HepG2 (cell line): ENCODE data around the gene FZD4. TPM values are rescaled to one million over a fixed set of nuclear protein-coding genes. Genes with fewer than 3 reads are reported as not detected.
A peak's percentile ranks its signal among the peaks of the same experiment; 100 is the strongest.

Experiments used
- ATM ChIP-seq: fragments of 450-650 bp; IDR thresholded peaks from 2 replicates; pipeline ENCODE4 v1.7.1; 2017; ENCODE audit warnings: mild to moderate bottlenecking, borderline replicate concordance
- BCLAF1 ChIP-seq: fragments of 450-650 bp; IDR thresholded peaks from 2 replicates; pipeline ENCODE4 v1.6.1; 2017; ENCODE audit warnings: mild to moderate bottlenecking
- GPN1 ChIP-seq: sonication (generic); formaldehyde crosslinking; IDR thresholded peaks from 2 replicates; pipeline ENCODE4 v1.5.1; 2020; ENCODE audit warnings: missing genetic modification reagents, borderline replicate concordance
- IKZF5 ChIP-seq: IDR thresholded peaks from 2 replicates; pipeline ENCODE4 v1.6.1; 2018; ENCODE audit warnings: missing genetic modification reagents, mild to moderate bottlenecking, missing compliant biosample characterization
- JARID2 ChIP-seq: sonication (generic); formaldehyde crosslinking; IDR thresholded peaks from 2 replicates; pipeline ENCODE4 v1.8.1; 2023; ENCODE audit warnings: missing genetic modification reagents, inconsistent platforms; ENCODE audit not compliant: insufficient replicate concordance
- MAFF ChIP-seq: IDR thresholded peaks from 2 replicates; pipeline ENCODE4 v1.6.1; 2011; ENCODE audit warnings: low read depth, low read length, improper control_type of control experiment
- MTA3 ChIP-seq: sonication (generic); formaldehyde crosslinking; IDR thresholded peaks from 2 replicates; pipeline ENCODE4 v1.4.0; 2020; ENCODE audit warnings: missing genetic modification reagents
- MXD3 ChIP-seq: IDR thresholded peaks from 2 replicates; pipeline ENCODE4 v1.6.1; 2016; ENCODE audit warnings: mild to moderate bottlenecking, missing biosample characterization, missing genetic modification reagents
- MZF1 ChIP-seq: sonication (generic); formaldehyde crosslinking; IDR thresholded peaks from 2 replicates; pipeline ENCODE4 v1.8.1; 2023; ENCODE audit warnings: mild to moderate bottlenecking, missing genetic modification reagents, borderline replicate concordance
- NFE2 ChIP-seq: sonication (generic); formaldehyde crosslinking; IDR thresholded peaks from 2 replicates; pipeline ENCODE4 v1.4.0; 2020; ENCODE audit warnings: missing genetic modification reagents
- PRDM10 ChIP-seq: sonication (generic); formaldehyde crosslinking; IDR thresholded peaks from 2 replicates; pipeline ENCODE4 v1.4.0; 2020; ENCODE audit warnings: low read depth, missing genetic modification reagents
- RXRB ChIP-seq: IDR thresholded peaks from 2 replicates; pipeline ENCODE4 v1.6.1; 2016; ENCODE audit warnings: borderline replicate concordance, missing genetic modification reagents, missing compliant biosample characterization
- SMAD9 ChIP-seq: sonication (generic); formaldehyde crosslinking; IDR thresholded peaks from 2 replicates; pipeline ENCODE4 v1.5.1; 2020; ENCODE audit warnings: mild to moderate bottlenecking, missing genetic modification reagents
- ZIK1 ChIP-seq: sonication (generic); formaldehyde crosslinking; IDR thresholded peaks from 2 replicates; pipeline ENCODE4 v1.5.0; 2020; ENCODE audit warnings: mild to moderate bottlenecking, low read depth, missing genetic modification reagents, borderline replicate concordance
- ZNF276 ChIP-seq: sonication (generic); formaldehyde crosslinking; IDR thresholded peaks from 2 replicates; pipeline ENCODE4 v1.4.0; 2020; ENCODE audit warnings: mild to moderate bottlenecking, low read depth, missing genetic modification reagents
- ZNF350 ChIP-seq: sonication (generic); formaldehyde crosslinking; IDR thresholded peaks from 2 replicates; pipeline ENCODE4 v1.4.0; 2020; ENCODE audit warnings: mild to moderate bottlenecking, low read depth, missing genetic modification reagents, borderline replicate concordance
- ZNF543 ChIP-seq: sonication (generic); formaldehyde crosslinking; IDR thresholded peaks from 2 replicates; pipeline ENCODE4 v1.4.0; 2020; ENCODE audit warnings: mild to moderate bottlenecking, missing genetic modification reagents
- ZNF615 ChIP-seq: sonication (generic); formaldehyde crosslinking; IDR thresholded peaks from 2 replicates; pipeline ENCODE4 v1.5.0; 2020; ENCODE audit warnings: mild to moderate bottlenecking, missing genetic modification reagents, borderline replicate concordance
- ZSCAN9 ChIP-seq: IDR thresholded peaks from 2 replicates; pipeline ENCODE4 v1.6.1; 2016; ENCODE audit warnings: borderline replicate concordance
- polyA plus RNA-seq, 8 experiments: library from polyadenylated mRNA; depleted of rRNA in 3 of 8; stranded (reverse) in 7 of 8; unstranded in 1 of 8; fragments of >200 nt; fragmentation: Illumina TruSeq in 4 of 8; extraction: Trizol in 4 of 8; gene quantifications; 2 replicates each; pipeline versions ENCODE4 v1.2.1 to v1.2.3, GENCODE V29; 2011 to 2016; ENCODE audit warnings: low read depth in 4 of 8, missing spikeins in 1 of 8, mixed read lengths in 1 of 8; ENCODE audit not compliant: insufficient read depth in 1 of 8
- total RNA-seq, 5 experiments: library from RNA; depleted of rRNA; stranded (reverse); fragments of >200 nt; fragmentation: Illumina TruSeq; extraction: Trizol; gene quantifications; 2 replicates each; pipeline ENCODE4 v1.2.3, GENCODE V29; 2016; ENCODE audit warnings: low read depth in 1 of 5

FZD4 gene
- total and polyA plus RNA-seq, 2 of the 13 experiments (the other 11 are each of a cell fraction or from before 2014, with no cell fraction given): 46.5 to 70.4 TPM

- no peak for TF ChIP-seq ATM
- no peak for TF ChIP-seq ZNF543 (CRISPR knock-in tag)
- no peak for TF ChIP-seq JARID2
- TF ChIP-seq MAFF: no peak
- no peak for TF ChIP-seq RXRB
- TF ChIP-seq NFE2 (CRISPR knock-in tag): no peak
- no peak for TF ChIP-seq IKZF5
- TF ChIP-seq ZNF615 (CRISPR knock-in tag): no peak
- TF ChIP-seq ZIK1 (CRISPR knock-in tag): no peak
- no peak for TF ChIP-seq MTA3 (CRISPR knock-in tag)
- no peak for TF ChIP-seq MXD3 (CRISPR knock-in tag)
- 0 out of 2 replicates have a peak, but pooled peaks have one; percentile 13 for TF ChIP-seq ZSCAN9 (CRISPR knock-in tag)
- no peak for TF ChIP-seq ZNF276
- TF ChIP-seq MZF1 (CRISPR knock-in tag): no peak
- no peak for TF ChIP-seq ZNF350
- no peak for TF ChIP-seq BCLAF1
- TF ChIP-seq PRDM10 (CRISPR knock-in tag): no peak
- TF ChIP-seq SMAD9 (CRISPR knock-in tag): no peak
- TF ChIP-seq GPN1 (CRISPR knock-in tag): no peak
Measured at GRCh38 chr11:86954269-86955110, 705 bp downstream of the FZD4 start (continued).
